WTC11 (cell line): ENCODE results near the gene TTC28.

ENCODE experiments used
- NR2C2 ChIP-seq: sonication (generic); formaldehyde crosslinking; IDR thresholded peaks from 2 replicates; pipeline ENCODE4 v1.8.0; 2022; ENCODE audit warnings: mild to moderate bottlenecking, missing genetic modification reagents
- SOX15 ChIP-seq: fragments of 250-450 bp; sonication (Bioruptor Pico); IDR thresholded peaks from 2 replicates; pipeline ENCODE4 v1.9.0; 2021; ENCODE audit warnings: mild to moderate bottlenecking
- TCF7 ChIP-seq: sonication (generic); formaldehyde crosslinking; IDR thresholded peaks from 2 replicates; pipeline ENCODE4 v1.8.0; 2022; ENCODE audit warnings: mild to moderate bottlenecking, low read depth, missing genetic modification reagents, moderate library complexity
- ZNF396 ChIP-seq: fragments of 250-450 bp; sonication (Bioruptor Pico); IDR thresholded peaks from 2 replicates; pipeline ENCODE4 v1.8.0; 2021; ENCODE audit warnings: mild to moderate bottlenecking, moderate library complexity, borderline replicate concordance
- TF ChIP-seq, protein P1 (sequence below): sonication (generic); formaldehyde crosslinking; IDR thresholded peaks from 2 replicates; pipeline ENCODE4 v1.8.0; 2022; ENCODE audit warnings: missing genetic modification reagents
- TF ChIP-seq, protein P2 (sequence below): fragments of 200-600 bp; IDR thresholded peaks from 2 replicates; pipeline ENCODE4 v1.8.0; 2022; ENCODE audit warnings: antibody characterized with exemption
- TF ChIP-seq, protein P3 (sequence below): sonication (generic); formaldehyde crosslinking; IDR thresholded peaks from 2 replicates; pipeline ENCODE4 v1.8.1; 2022; ENCODE audit warnings: low read depth, missing genetic modification reagents, borderline replicate concordance
- TF ChIP-seq, protein P4 (sequence below): fragments of 250-450 bp; sonication (Bioruptor Pico); IDR thresholded peaks from 2 replicates; pipeline ENCODE4 v1.9.0; 2021; ENCODE audit warnings: mild to moderate bottlenecking
- TF ChIP-seq, protein P5 (sequence below): sonication (generic); formaldehyde crosslinking; IDR thresholded peaks from 2 replicates; pipeline ENCODE4 v1.8.1; 2022; ENCODE audit warnings: mild to moderate bottlenecking, missing genetic modification reagents, moderate library complexity, borderline replicate concordance

DNA sequence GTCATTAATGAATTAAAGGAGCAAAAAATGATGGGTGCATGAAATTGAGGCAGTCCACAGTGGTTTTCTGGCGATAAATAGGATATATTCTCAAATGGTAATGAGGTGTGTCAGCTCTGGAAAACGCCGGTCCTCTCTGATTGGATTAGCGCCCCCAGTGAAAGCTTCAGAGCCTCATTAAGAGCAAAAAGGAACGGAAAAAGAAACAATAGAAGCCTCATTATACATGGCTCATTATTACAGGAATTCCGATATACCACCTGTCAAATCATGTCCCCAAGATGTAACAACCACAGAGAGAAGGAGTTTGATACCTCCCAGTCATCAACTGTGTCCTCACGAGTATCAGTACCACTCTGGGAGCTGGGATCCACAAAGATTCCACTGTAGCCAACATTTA lies 584.9 kb downstream of the TTC28 start:
- TF ChIP-seq, protein P1, sequence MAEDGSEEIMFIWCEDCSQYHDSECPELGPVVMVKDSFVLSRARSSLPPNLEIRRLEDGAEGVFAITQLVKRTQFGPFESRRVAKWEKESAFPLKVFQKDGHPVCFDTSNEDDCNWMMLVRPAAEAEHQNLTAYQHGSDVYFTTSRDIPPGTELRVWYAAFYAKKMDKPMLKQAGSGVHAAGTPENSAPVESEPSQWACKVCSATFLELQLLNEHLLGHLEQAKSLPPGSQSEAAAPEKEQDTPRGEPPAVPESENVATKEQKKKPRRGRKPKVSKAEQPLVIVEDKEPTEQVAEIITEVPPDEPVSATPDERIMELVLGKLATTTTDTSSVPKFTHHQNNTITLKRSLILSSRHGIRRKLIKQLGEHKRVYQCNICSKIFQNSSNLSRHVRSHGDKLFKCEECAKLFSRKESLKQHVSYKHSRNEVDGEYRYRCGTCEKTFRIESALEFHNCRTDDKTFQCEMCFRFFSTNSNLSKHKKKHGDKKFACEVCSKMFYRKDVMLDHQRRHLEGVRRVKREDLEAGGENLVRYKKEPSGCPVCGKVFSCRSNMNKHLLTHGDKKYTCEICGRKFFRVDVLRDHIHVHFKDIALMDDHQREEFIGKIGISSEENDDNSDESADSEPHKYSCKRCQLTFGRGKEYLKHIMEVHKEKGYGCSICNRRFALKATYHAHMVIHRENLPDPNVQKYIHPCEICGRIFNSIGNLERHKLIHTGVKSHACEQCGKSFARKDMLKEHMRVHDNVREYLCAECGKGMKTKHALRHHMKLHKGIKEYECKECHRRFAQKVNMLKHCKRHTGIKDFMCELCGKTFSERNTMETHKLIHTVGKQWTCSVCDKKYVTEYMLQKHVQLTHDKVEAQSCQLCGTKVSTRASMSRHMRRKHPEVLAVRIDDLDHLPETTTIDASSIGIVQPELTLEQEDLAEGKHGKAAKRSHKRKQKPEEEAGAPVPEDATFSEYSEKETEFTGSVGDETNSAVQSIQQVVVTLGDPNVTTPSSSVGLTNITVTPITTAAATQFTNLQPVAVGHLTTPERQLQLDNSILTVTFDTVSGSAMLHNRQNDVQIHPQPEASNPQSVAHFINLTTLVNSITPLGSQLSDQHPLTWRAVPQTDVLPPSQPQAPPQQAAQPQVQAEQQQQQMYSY (CRISPR knock-in tag) = no peak
- TF ChIP-seq, protein P2, sequence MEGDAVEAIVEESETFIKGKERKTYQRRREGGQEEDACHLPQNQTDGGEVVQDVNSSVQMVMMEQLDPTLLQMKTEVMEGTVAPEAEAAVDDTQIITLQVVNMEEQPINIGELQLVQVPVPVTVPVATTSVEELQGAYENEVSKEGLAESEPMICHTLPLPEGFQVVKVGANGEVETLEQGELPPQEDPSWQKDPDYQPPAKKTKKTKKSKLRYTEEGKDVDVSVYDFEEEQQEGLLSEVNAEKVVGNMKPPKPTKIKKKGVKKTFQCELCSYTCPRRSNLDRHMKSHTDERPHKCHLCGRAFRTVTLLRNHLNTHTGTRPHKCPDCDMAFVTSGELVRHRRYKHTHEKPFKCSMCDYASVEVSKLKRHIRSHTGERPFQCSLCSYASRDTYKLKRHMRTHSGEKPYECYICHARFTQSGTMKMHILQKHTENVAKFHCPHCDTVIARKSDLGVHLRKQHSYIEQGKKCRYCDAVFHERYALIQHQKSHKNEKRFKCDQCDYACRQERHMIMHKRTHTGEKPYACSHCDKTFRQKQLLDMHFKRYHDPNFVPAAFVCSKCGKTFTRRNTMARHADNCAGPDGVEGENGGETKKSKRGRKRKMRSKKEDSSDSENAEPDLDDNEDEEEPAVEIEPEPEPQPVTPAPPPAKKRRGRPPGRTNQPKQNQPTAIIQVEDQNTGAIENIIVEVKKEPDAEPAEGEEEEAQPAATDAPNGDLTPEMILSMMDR = no peak
- TF ChIP-seq, protein P3, sequence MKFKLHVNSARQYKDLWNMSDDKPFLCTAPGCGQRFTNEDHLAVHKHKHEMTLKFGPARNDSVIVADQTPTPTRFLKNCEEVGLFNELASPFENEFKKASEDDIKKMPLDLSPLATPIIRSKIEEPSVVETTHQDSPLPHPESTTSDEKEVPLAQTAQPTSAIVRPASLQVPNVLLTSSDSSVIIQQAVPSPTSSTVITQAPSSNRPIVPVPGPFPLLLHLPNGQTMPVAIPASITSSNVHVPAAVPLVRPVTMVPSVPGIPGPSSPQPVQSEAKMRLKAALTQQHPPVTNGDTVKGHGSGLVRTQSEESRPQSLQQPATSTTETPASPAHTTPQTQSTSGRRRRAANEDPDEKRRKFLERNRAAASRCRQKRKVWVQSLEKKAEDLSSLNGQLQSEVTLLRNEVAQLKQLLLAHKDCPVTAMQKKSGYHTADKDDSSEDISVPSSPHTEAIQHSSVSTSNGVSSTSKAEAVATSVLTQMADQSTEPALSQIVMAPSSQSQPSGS (CRISPR knock-in tag) = no peak
- TF ChIP-seq ZNF396 (CRISPR knock-in tag) = no peak
- no peak for TF ChIP-seq NR2C2 (CRISPR knock-in tag)
- TF ChIP-seq TCF7 = no peak
- TF ChIP-seq, protein P4, sequence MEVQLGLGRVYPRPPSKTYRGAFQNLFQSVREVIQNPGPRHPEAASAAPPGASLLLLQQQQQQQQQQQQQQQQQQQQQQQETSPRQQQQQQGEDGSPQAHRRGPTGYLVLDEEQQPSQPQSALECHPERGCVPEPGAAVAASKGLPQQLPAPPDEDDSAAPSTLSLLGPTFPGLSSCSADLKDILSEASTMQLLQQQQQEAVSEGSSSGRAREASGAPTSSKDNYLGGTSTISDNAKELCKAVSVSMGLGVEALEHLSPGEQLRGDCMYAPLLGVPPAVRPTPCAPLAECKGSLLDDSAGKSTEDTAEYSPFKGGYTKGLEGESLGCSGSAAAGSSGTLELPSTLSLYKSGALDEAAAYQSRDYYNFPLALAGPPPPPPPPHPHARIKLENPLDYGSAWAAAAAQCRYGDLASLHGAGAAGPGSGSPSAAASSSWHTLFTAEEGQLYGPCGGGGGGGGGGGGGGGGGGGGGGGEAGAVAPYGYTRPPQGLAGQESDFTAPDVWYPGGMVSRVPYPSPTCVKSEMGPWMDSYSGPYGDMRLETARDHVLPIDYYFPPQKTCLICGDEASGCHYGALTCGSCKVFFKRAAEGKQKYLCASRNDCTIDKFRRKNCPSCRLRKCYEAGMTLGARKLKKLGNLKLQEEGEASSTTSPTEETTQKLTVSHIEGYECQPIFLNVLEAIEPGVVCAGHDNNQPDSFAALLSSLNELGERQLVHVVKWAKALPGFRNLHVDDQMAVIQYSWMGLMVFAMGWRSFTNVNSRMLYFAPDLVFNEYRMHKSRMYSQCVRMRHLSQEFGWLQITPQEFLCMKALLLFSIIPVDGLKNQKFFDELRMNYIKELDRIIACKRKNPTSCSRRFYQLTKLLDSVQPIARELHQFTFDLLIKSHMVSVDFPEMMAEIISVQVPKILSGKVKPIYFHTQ (CRISPR knock-in tag) = no peak
- TF ChIP-seq, protein P5, sequence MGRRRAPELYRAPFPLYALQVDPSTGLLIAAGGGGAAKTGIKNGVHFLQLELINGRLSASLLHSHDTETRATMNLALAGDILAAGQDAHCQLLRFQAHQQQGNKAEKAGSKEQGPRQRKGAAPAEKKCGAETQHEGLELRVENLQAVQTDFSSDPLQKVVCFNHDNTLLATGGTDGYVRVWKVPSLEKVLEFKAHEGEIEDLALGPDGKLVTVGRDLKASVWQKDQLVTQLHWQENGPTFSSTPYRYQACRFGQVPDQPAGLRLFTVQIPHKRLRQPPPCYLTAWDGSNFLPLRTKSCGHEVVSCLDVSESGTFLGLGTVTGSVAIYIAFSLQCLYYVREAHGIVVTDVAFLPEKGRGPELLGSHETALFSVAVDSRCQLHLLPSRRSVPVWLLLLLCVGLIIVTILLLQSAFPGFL (CRISPR knock-in tag) = no peak
- no peak for TF ChIP-seq SOX15 (CRISPR knock-in tag)
